HEK293 (cell line): ENCODE measurements around the gene ATP6V1F.

Source experiments
- CTCF ChIA-PET: fragments of 350-600 bp; formaldehyde crosslinking; extraction: SDS; loops from one replicate; lab custom pipeline; 2021; ENCODE audit warnings: antibody characterized with exemption; lab: Yijun Ruan, JAX
- POLR2A ChIA-PET: fragments of 300-600 bp; formaldehyde crosslinking; extraction: SDS; loops from one replicate; lab custom pipeline; 2020; ENCODE audit warnings: antibody characterized with exemption, inconsistent platforms; lab: Yijun Ruan, JAX
- H3K27ac ChIP-seq: fragments of 200-500 bp; sonication (Bioruptor generic); 2 replicates; pipeline ENCODE4 v1.5.1; 2014; ENCODE audit warnings: low read depth, low read length, control low read depth, inconsistent platforms; ENCODE audit errors: extremely low read depth
- H3K36me3 ChIP-seq, 2 experiments: fragments of 200-500 bp in 1 of 2; sonication (Bioruptor generic) in 1 of 2; 1 replicate in 1 of 2; 2 replicates in 1 of 2; pipeline ENCODE4 v1.5.1; 2014 to 2017; ENCODE audit warnings: inconsistent platforms in 2 of 2, low read length in 2 of 2; ENCODE audit not compliant: control insufficient read depth in 2 of 2, insufficient read depth in 1 of 2
- H3K4me1 ChIP-seq: fragments of 200-500 bp; sonication (Bioruptor generic); 2 replicates; pipeline ENCODE4 v1.5.1; 2014; ENCODE audit warnings: mild to moderate bottlenecking, low read length, inconsistent platforms; ENCODE audit not compliant: control insufficient read depth, insufficient read depth
- H3K4me3 ChIP-seq: 2 replicates; pipeline ENCODE4 v1.5.1; 2011; ENCODE audit warnings: low read depth, mild to moderate bottlenecking, control low read depth, low read length, moderate library complexity
- H3K9me3 ChIP-seq: fragments of 200-500 bp; sonication (Bioruptor generic); 2 replicates; pipeline ENCODE4 v1.5.1; 2014; ENCODE audit warnings: low read depth, low read length, inconsistent platforms; ENCODE audit not compliant: control insufficient read depth, insufficient read depth
- GLI4 ChIP-seq: fragments of 450-650 bp; formaldehyde crosslinking; IDR thresholded peaks from 2 replicates; pipeline ENCODE4 v1.5.1; 2016; ENCODE audit warnings: missing biosample characterization, missing genetic modification characterization
- PRDM1 ChIP-seq: fragments of 450-650 bp; formaldehyde crosslinking; IDR thresholded peaks from 2 replicates; pipeline ENCODE4; 2016; ENCODE audit warnings: missing biosample characterization, missing genetic modification characterization
- SCRT2 ChIP-seq: fragments of 450-650 bp; formaldehyde crosslinking; IDR thresholded peaks from 2 replicates; pipeline ENCODE4 v1.5.1; 2016; ENCODE audit warnings: missing biosample characterization, missing genetic modification characterization
- YY2 ChIP-seq: fragments of 450-650 bp; formaldehyde crosslinking; IDR thresholded peaks from 2 replicates; pipeline ENCODE4 v1.5.1; 2016; ENCODE audit warnings: missing biosample characterization, missing genetic modification characterization
- ZBTB17 ChIP-seq: fragments of 450-650 bp; formaldehyde crosslinking; IDR thresholded peaks from 2 replicates; pipeline ENCODE4 v1.5.1; 2016; ENCODE audit warnings: missing biosample characterization, missing genetic modification characterization
- ZBTB48 ChIP-seq: fragments of 450-650 bp; formaldehyde crosslinking; IDR thresholded peaks from 2 replicates; pipeline ENCODE4 v1.5.1; 2016; ENCODE audit warnings: missing biosample characterization, missing genetic modification characterization
- ZBTB8A ChIP-seq: fragments of 450-650 bp; formaldehyde crosslinking; IDR thresholded peaks from 2 replicates; pipeline ENCODE4 v1.5.1; 2016; ENCODE audit warnings: missing biosample characterization, missing genetic modification characterization
- ZIC2 ChIP-seq: fragments of 450-650 bp; formaldehyde crosslinking; IDR thresholded peaks from 2 replicates; pipeline ENCODE4 v1.5.1; 2016; ENCODE audit warnings: missing biosample characterization, missing genetic modification characterization
- ZNF239 ChIP-seq: fragments of 450-650 bp; formaldehyde crosslinking; IDR thresholded peaks from 2 replicates; pipeline ENCODE4 v1.5.1; 2016; ENCODE audit warnings: missing biosample characterization, missing genetic modification characterization
- ZNF426 ChIP-seq: fragments of 450-650 bp; formaldehyde crosslinking; IDR thresholded peaks from 2 replicates; pipeline ENCODE4 v1.5.1; 2017; ENCODE audit warnings: missing biosample characterization, missing genetic modification characterization, mild to moderate bottlenecking, inconsistent platforms, moderate library complexity
- ZNF48 ChIP-seq: fragments of 450-650 bp; formaldehyde crosslinking; IDR thresholded peaks from 2 replicates; pipeline ENCODE4 v1.5.1; 2016; ENCODE audit warnings: missing biosample characterization, missing genetic modification characterization
- ZNF530 ChIP-seq: fragments of 450-650 bp; formaldehyde crosslinking; IDR thresholded peaks from 2 replicates; pipeline ENCODE4 v1.5.1; 2016; ENCODE audit warnings: low read depth, missing biosample characterization, missing genetic modification characterization
- ZNF571 ChIP-seq: fragments of 450-650 bp; formaldehyde crosslinking; IDR thresholded peaks from 2 replicates; pipeline ENCODE4 v1.5.0; 2017; ENCODE audit warnings: missing biosample characterization, missing genetic modification characterization
- ZSCAN30 ChIP-seq: fragments of 450-650 bp; IDR thresholded peaks from 2 replicates; pipeline ENCODE4 v1.5.1; 2018; ENCODE audit warnings: missing biosample characterization, mild to moderate bottlenecking, missing genetic modification characterization, moderate library complexity
- TF ChIP-seq, protein P1 (sequence below): fragments of 450-650 bp; formaldehyde crosslinking; IDR thresholded peaks from 2 replicates; pipeline ENCODE4 v1.5.1; 2016; ENCODE audit warnings: missing biosample characterization, missing genetic modification characterization
- TF ChIP-seq, protein P2 (sequence below): IDR thresholded peaks from 2 replicates; pipeline ENCODE4 v1.6.1; 2011; ENCODE audit warnings: mild to moderate bottlenecking, low read depth, low read length, borderline replicate concordance
- TF ChIP-seq, protein P3 (sequence below): fragments of 450-650 bp; formaldehyde crosslinking; IDR thresholded peaks from 2 replicates; pipeline ENCODE4 v1.5.1; 2016; ENCODE audit warnings: missing biosample characterization, missing genetic modification characterization
- TF ChIP-seq, protein P4 (sequence below): fragments of 450-650 bp; formaldehyde crosslinking; IDR thresholded peaks from 2 replicates; pipeline ENCODE4 v1.5.1; 2016; ENCODE audit warnings: missing biosample characterization, missing genetic modification characterization
- TF ChIP-seq, protein P5 (sequence below): fragments of 450-650 bp; formaldehyde crosslinking; IDR thresholded peaks from 2 replicates; pipeline ENCODE4 v1.5.1; 2016; ENCODE audit warnings: missing biosample characterization, missing genetic modification characterization
- TF ChIP-seq, protein P6 (sequence below): fragments of 450-650 bp; IDR thresholded peaks from 2 replicates; pipeline ENCODE4 v1.5.1; 2018; ENCODE audit warnings: missing biosample characterization, missing genetic modification characterization

ATP6V1F gene

DNA sequence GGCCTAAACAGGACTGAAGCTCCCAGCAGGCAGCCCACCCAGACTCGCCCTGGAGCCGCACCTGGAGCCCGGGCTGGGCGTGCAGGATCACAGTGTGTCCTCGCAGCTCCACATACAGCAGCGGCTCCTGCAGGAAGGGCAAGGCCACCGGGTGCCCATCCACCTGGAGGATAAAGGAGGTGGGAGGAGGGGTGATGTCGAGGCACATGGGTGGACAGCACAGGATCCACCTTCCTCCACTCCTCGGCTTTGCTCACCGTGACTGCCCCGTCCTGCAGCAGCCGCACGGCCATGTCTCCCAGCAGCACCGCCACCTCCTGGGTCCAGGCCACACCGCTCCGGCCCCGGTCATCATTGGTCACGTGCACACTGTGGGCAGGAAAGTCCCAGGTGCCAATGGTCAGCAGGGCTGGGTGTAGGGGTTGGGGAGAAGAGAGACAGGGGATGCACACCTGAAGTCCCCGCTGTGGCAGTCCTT, 16.8 kb downstream of the ATP6V1F start (continued):
- TF ChIP-seq, protein P1, sequence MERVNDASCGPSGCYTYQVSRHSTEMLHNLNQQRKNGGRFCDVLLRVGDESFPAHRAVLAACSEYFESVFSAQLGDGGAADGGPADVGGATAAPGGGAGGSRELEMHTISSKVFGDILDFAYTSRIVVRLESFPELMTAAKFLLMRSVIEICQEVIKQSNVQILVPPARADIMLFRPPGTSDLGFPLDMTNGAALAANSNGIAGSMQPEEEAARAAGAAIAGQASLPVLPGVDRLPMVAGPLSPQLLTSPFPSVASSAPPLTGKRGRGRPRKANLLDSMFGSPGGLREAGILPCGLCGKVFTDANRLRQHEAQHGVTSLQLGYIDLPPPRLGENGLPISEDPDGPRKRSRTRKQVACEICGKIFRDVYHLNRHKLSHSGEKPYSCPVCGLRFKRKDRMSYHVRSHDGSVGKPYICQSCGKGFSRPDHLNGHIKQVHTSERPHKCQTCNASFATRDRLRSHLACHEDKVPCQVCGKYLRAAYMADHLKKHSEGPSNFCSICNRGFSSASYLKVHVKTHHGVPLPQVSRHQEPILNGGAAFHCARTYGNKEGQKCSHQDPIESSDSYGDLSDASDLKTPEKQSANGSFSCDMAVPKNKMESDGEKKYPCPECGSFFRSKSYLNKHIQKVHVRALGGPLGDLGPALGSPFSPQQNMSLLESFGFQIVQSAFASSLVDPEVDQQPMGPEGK (tag by site-specific recombination): no peak
- TF ChIP-seq YY2 (tag by site-specific recombination) (no peak), ZNF571 (tag by site-specific recombination) (no peak), ZNF530 (tag by site-specific recombination) (no peak), SCRT2 (tag by site-specific recombination) (no peak)
- TF ChIP-seq, protein P2, sequence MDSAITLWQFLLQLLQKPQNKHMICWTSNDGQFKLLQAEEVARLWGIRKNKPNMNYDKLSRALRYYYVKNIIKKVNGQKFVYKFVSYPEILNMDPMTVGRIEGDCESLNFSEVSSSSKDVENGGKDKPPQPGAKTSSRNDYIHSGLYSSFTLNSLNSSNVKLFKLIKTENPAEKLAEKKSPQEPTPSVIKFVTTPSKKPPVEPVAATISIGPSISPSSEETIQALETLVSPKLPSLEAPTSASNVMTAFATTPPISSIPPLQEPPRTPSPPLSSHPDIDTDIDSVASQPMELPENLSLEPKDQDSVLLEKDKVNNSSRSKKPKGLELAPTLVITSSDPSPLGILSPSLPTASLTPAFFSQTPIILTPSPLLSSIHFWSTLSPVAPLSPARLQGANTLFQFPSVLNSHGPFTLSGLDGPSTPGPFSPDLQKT: no peak

DNA sequence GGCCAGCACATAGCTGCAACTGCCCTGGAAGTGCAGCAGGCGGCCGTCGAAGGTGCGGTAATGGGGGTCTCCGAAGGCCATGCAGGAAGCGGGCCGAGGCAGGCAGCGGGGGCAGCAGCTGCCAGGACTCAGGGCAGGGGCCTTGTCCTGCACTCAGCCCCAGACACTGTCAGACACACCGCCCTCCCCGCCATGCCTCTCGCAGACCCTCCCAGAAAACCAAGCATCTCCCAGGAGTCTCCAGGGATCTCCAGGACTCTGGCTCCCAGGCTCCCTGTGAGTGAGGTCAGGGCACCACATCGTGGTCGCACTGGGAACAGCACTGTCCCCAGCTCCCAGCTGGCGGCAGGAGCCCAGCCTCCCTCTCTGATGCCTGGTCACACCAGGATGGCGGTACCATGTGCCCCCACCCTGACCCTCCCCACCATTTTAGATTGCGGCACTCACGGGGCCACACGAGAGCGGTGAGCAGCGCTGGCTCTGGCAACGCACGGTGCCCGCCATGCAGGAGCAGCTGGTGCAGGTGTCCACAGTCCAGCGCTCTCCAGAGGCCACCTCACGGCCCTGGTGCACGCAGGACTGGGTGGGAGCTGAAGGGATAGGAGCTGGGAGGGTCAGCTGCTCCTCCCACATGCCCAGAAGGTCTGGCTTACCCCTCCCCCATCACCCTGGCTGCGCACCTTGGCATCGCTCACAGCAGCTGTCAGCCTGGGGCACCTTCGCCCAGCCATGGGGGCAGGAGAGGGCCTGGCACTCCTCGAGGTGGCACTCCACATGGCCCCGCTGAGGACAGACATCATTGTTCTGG, 17.5 kb downstream of the ATP6V1F start:
- Histone ChIP-seq H3K4me1 (no peaks in the 10 kb centered on the region), H3K9me3 (no peaks in the 10 kb centered on the region), H3K36me3 (no peaks in the 10 kb centered on the region), H3K27ac (no peak overlapping the region), H3K4me3 (no peak overlapping the region)
- POLR2A ChIA-PET: interaction anchor here (0.7 to 1.6 kb wide), 2 partner anchors 17 to 19 kb away, joined by 4 to 6 read pairs; partner anchors contain the start of gene ATP6V1F
- CTCF ChIA-PET: interaction anchor here (0.6 to 7.0 kb wide), 27 partner anchors 8 to 592 kb away, joined by 3 to 85 read pairs (median 3); partner anchors contain the start of gene ATP6V1F
- TF ChIP-seq, protein P3, sequence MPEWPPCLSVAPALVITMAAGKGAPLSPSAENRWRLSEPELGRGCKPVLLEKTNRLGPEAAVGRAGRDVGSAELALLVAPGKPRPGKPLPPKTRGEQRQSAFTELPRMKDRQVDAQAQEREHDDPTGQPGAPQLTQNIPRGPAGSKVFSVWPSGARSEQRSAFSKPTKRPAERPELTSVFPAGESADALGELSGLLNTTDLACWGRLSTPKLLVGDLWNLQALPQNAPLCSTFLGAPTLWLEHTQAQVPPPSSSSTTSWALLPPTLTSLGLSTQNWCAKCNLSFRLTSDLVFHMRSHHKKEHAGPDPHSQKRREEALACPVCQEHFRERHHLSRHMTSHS (tag by site-specific recombination): no peak
- TF ChIP-seq ZNF571 (tag by site-specific recombination): no peak
- no peak for TF ChIP-seq ZIC2 (tag by site-specific recombination)
- no peak for TF ChIP-seq ZNF426
- peak; percentile 47; the same call in 1 of the 2 replicates for TF ChIP-seq ZBTB17 (tag by site-specific recombination)
- no peak for TF ChIP-seq ZBTB8A (tag by site-specific recombination)
- TF ChIP-seq, protein P1 (tag by site-specific recombination): no peak
- 0 out of 2 replicates have a peak, but pooled peaks have one; percentile 13 for TF ChIP-seq GLI4 (tag by site-specific recombination)
- no peak for TF ChIP-seq PRDM1 (tag by site-specific recombination)
- TF ChIP-seq, protein P4, sequence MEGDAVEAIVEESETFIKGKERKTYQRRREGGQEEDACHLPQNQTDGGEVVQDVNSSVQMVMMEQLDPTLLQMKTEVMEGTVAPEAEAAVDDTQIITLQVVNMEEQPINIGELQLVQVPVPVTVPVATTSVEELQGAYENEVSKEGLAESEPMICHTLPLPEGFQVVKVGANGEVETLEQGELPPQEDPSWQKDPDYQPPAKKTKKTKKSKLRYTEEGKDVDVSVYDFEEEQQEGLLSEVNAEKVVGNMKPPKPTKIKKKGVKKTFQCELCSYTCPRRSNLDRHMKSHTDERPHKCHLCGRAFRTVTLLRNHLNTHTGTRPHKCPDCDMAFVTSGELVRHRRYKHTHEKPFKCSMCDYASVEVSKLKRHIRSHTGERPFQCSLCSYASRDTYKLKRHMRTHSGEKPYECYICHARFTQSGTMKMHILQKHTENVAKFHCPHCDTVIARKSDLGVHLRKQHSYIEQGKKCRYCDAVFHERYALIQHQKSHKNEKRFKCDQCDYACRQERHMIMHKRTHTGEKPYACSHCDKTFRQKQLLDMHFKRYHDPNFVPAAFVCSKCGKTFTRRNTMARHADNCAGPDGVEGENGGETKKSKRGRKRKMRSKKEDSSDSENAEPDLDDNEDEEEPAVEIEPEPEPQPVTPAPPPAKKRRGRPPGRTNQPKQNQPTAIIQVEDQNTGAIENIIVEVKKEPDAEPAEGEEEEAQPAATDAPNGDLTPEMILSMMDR: peak; percentile 92
- no peak for TF ChIP-seq ZNF48 (tag by site-specific recombination)
- TF ChIP-seq ZBTB48: peak; percentile 82
- TF ChIP-seq ZSCAN30: peak; percentile 81; the same call in 1 of the 2 replicates
- TF ChIP-seq, protein P5, sequence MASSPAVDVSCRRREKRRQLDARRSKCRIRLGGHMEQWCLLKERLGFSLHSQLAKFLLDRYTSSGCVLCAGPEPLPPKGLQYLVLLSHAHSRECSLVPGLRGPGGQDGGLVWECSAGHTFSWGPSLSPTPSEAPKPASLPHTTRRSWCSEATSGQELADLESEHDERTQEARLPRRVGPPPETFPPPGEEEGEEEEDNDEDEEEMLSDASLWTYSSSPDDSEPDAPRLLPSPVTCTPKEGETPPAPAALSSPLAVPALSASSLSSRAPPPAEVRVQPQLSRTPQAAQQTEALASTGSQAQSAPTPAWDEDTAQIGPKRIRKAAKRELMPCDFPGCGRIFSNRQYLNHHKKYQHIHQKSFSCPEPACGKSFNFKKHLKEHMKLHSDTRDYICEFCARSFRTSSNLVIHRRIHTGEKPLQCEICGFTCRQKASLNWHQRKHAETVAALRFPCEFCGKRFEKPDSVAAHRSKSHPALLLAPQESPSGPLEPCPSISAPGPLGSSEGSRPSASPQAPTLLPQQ (tag by site-specific recombination): peak; percentile 43; the same call in 1 of the 2 replicates
- TF ChIP-seq ZNF239: no peak
- TF ChIP-seq, protein P6, sequence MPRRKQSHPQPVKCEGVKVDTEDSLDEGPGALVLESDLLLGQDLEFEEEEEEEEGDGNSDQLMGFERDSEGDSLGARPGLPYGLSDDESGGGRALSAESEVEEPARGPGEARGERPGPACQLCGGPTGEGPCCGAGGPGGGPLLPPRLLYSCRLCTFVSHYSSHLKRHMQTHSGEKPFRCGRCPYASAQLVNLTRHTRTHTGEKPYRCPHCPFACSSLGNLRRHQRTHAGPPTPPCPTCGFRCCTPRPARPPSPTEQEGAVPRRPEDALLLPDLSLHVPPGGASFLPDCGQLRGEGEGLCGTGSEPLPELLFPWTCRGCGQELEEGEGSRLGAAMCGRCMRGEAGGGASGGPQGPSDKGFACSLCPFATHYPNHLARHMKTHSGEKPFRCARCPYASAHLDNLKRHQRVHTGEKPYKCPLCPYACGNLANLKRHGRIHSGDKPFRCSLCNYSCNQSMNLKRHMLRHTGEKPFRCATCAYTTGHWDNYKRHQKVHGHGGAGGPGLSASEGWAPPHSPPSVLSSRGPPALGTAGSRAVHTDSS (tag by site-specific recombination): no peak
